ENCODE measurements around the gene PSORS1C2. TPM values are rescaled to one million over a fixed set of nuclear protein-coding genes. Genes with fewer than 3 reads are reported as not detected.
A peak's percentile ranks its signal among the peaks of the same experiment; 100 is the strongest.

The PSORS1C2 gene
- total RNA-seq, 1 experiment from 2014 or later: not detected

GRCh38 chr6:31152781-31153180 lies 13.9 kb upstream of the PSORS1C2 start:
- in situ Hi-C loops (cut with HindIII; ENCODE audit: low pct_unique_long_range_greater_than_20kb, low sequenced_read_pairs): no loop called here
- DNase-seq (ENCODE audit: low read depth, low spot score): no peak

- DNase-seq (ENCODE audit: low read depth, low spot score): no peak
- in situ Hi-C loops (cut with HindIII; ENCODE audit: low pct_unique_long_range_greater_than_20kb, low sequenced_read_pairs): no loop called here
Observed at GRCh38 chr6:31149827-31150447, 11.1 kb upstream of the PSORS1C2 start.

GRCh38 chr6:31145386-31145785 lies 6.5 kb upstream of the PSORS1C2 start:
- DNase-seq (ENCODE audit: low read depth, low spot score): no peak
- in situ Hi-C loops (cut with HindIII; ENCODE audit: low pct_unique_long_range_greater_than_20kb, low sequenced_read_pairs): no loop called here

GRCh38 chr6:31144970-31145340 lies 6.1 kb upstream of the PSORS1C2 start:
- no peak for DNase-seq (ENCODE audit: low read depth, low spot score)
- in situ Hi-C loops (cut with HindIII; ENCODE audit: low pct_unique_long_range_greater_than_20kb, low sequenced_read_pairs): no loop called here

GRCh38 chr6:31144296-31144969 lies 5.6 kb upstream of the PSORS1C2 start:
- no peak for DNase-seq (ENCODE audit: low read depth, low spot score)
- in situ Hi-C loops (cut with HindIII; ENCODE audit: low pct_unique_long_range_greater_than_20kb, low sequenced_read_pairs): no loop called here

GRCh38 chr6:31143148-31143547 lies 4.3 kb upstream of the PSORS1C2 start:
- DNase-seq (ENCODE audit: low read depth, low spot score): no peak
- in situ Hi-C loops (cut with HindIII; ENCODE audit: low pct_unique_long_range_greater_than_20kb, low sequenced_read_pairs): no loop called here

GRCh38 chr6:31142361-31142761 lies 3.5 kb upstream of the PSORS1C2 start:
- peak; percentile 86 for DNase-seq (ENCODE audit: low read depth, low spot score)
- in situ Hi-C loops (cut with HindIII; ENCODE audit: low pct_unique_long_range_greater_than_20kb, low sequenced_read_pairs): no loop called here

- in situ Hi-C loops (cut with HindIII; ENCODE audit: low pct_unique_long_range_greater_than_20kb, low sequenced_read_pairs): no loop called here
- DNase-seq (ENCODE audit: low read depth, low spot score): no peak
Observed at GRCh38 chr6:31140643-31141042, 1.8 kb upstream of the PSORS1C2 start.

- DNase-seq (ENCODE audit: low read depth, low spot score): no peak
- in situ Hi-C loops (cut with HindIII; ENCODE audit: low pct_unique_long_range_greater_than_20kb, low sequenced_read_pairs): no loop called here
Observed at GRCh38 chr6:31139599-31139998, 733 bp upstream of the PSORS1C2 start.

- DNase-seq (ENCODE audit: low read depth, low spot score): no peak
- in situ Hi-C loops (cut with HindIII; ENCODE audit: low pct_unique_long_range_greater_than_20kb, low sequenced_read_pairs): no loop called here
Observed at GRCh38 chr6:31135710-31136109, 3.2 kb downstream of the PSORS1C2 start.

- in situ Hi-C loops (cut with HindIII; ENCODE audit: low pct_unique_long_range_greater_than_20kb, low sequenced_read_pairs): no loop called here
- no peak for DNase-seq (ENCODE audit: low read depth, low spot score)
Observed at GRCh38 chr6:31132806-31133205, 6.1 kb downstream of the PSORS1C2 start.

GRCh38 chr6:31131595-31131994 lies 7.3 kb downstream of the PSORS1C2 start:
- in situ Hi-C loops (cut with HindIII; ENCODE audit: low pct_unique_long_range_greater_than_20kb, low sequenced_read_pairs): no loop called here

GRCh38 chr6:31130751-31131150 lies 8.1 kb downstream of the PSORS1C2 start:
- in situ Hi-C loops (cut with HindIII; ENCODE audit: low pct_unique_long_range_greater_than_20kb, low sequenced_read_pairs): no loop called here
- DNase-seq (ENCODE audit: low read depth, low spot score): no peak

More at GRCh38 chr6:31131595-31131994, 7.3 kb downstream of the PSORS1C2 start:
- no peak for DNase-seq (ENCODE audit: low read depth, low spot score)

GRCh38 chr6:31129130-31129529 lies 9.7 kb downstream of the PSORS1C2 start:
- in situ Hi-C loops (cut with HindIII; ENCODE audit: low pct_unique_long_range_greater_than_20kb, low sequenced_read_pairs): no loop called here
- no peak for DNase-seq (ENCODE audit: low read depth, low spot score)

GRCh38 chr6:31128093-31128676 lies 10.7 kb downstream of the PSORS1C2 start:
- peak; percentile 63 for DNase-seq (ENCODE audit: low read depth, low spot score)
- in situ Hi-C loops (cut with HindIII; ENCODE audit: low pct_unique_long_range_greater_than_20kb, low sequenced_read_pairs): no loop called here

- in situ Hi-C loops (cut with HindIII; ENCODE audit: low pct_unique_long_range_greater_than_20kb, low sequenced_read_pairs): no loop called here
- DNase-seq (ENCODE audit: low read depth, low spot score): no peak
Observed at GRCh38 chr6:31126396-31127175, 12.3 kb downstream of the PSORS1C2 start.

GRCh38 chr6:31125586-31126363 lies 13.1 kb downstream of the PSORS1C2 start:
- in situ Hi-C loops (cut with HindIII; ENCODE audit: low pct_unique_long_range_greater_than_20kb, low sequenced_read_pairs): no loop called here

GRCh38 chr6:31125162-31125561 lies 13.7 kb downstream of the PSORS1C2 start:
- in situ Hi-C loops (cut with HindIII; ENCODE audit: low pct_unique_long_range_greater_than_20kb, low sequenced_read_pairs): no loop called here
- DNase-seq (ENCODE audit: low read depth, low spot score): no peak

More at GRCh38 chr6:31125586-31126363, 13.1 kb downstream of the PSORS1C2 start:
- no peak for DNase-seq (ENCODE audit: low read depth, low spot score)
